Activated CD4-positive, alpha-beta memory T cell treated with anti-CD3 and anti-CD28 coated beads, Interleukin-2, amount 10 ng/mL, durations not matched to agents 7 days and 5 days (primary cell): Measurements from ENCODE around the gene ITGB1. TPM values are rescaled to one million over a fixed set of nuclear protein-coding genes. Genes with fewer than 3 reads are reported as not detected.
"Not testable (repeated sequence)": the region's sequence is repeated elsewhere in the genome, so short reads cannot be mapped to it uniquely, and the experiment has no call there.

Experiments used
- CTCF ChIA-PET: fragments of 350-600 bp; sonication (Branson Sonifier 250); formaldehyde crosslinking; loops from one replicate; lab custom pipeline; 2021; ENCODE audit warnings: antibody characterized with exemption, inconsistent platforms; lab: Charles Lee
- POLR2A ChIA-PET: fragments of 350-600 bp; sonication (Branson Sonifier 250); formaldehyde crosslinking; loops from one replicate; lab custom pipeline; 2021; ENCODE audit warnings: antibody characterized with exemption; lab: Charles Lee
- DNase-seq: peaks from one replicate; pipeline ENCODE4 v3.0.0-alpha.2; 2020
- H3K27ac Mint-ChIP-seq: one replicate; pipeline ENCODE4 v1.8.0; 2021; ENCODE audit warnings: mild to moderate bottlenecking, mixed read lengths
- H3K27me3 Mint-ChIP-seq: one replicate; pipeline ENCODE4 v1.8.0; 2021; ENCODE audit warnings: mixed read lengths
- H3K36me3 Mint-ChIP-seq: one replicate; pipeline ENCODE4 v1.8.0; 2021; ENCODE audit warnings: low read depth, mixed read lengths
- H3K4me1 Mint-ChIP-seq: one replicate; pipeline ENCODE4 v1.8.0; 2021; ENCODE audit warnings: mixed read lengths
- H3K4me3 Mint-ChIP-seq: one replicate; pipeline ENCODE4 v1.8.0; 2021; ENCODE audit warnings: mild to moderate bottlenecking, mixed read lengths
- H3K9me3 Mint-ChIP-seq: one replicate; pipeline ENCODE4 v1.8.0; 2021; ENCODE audit warnings: mixed read lengths
- total RNA-seq, 2 experiments: library from RNA; stranded (reverse); gene quantifications; one replicate each; pipeline ENCODE4 v1.2.3, GENCODE V29; 2021

The ITGB1 gene
- total RNA-seq, 2 experiments from 2014 or later: 233 to 242 TPM

DNA sequence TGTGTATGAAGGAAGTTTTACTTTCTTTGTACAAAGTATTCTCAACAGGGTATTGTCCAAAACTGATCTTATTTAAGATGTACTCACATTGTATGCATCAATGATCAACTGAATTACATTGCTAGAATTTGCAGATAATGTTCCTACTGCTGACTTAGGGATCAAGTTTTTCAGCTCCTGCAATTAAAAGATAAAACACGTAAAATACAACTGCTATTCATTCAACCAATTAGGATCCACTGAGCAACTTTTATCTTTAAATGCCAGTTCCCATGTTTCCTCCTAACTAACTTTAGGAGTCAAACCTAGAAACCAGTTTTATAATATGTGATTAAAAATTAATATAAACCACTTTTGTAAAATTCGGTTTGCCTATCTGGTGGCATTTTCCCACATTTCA, 35.9 kb downstream of the ITGB1 start:
- no peaks in the 10 kb centered on the region for H3K27me3 Mint-ChIP-seq
- H3K27ac Mint-ChIP-seq: no peak overlapping the region
- peaks cover 26% of the 10 kb centered on the region for H3K4me1 Mint-ChIP-seq
- DNase-seq: no peak
- ChIA-PET CTCF (no interaction called here), POLR2A (no interaction called here)
- H3K4me3 Mint-ChIP-seq: no peak overlapping the region
- H3K9me3 Mint-ChIP-seq: peaks cover 10% of the 10 kb centered on the region
- H3K36me3 Mint-ChIP-seq: peaks cover 78% of the 10 kb centered on the region

DNA sequence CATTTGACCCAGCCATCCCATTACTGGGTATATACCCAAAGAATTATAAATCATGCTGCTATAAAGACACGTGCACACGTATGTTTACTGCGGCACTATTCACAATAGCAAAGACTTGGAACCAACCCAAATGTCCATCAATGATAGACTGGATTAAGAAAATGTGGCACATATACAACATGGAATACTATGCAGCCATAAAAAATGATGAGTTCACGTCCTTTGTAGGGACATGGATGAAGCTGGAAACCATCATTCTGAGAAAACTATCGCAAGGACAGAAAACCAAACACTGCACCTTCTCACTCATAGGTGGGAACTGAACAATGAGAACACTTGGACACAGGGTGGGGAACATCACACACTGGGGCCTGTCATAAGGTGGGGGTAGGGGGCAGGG, 40.2 kb downstream of the ITGB1 start:
- H3K4me3 Mint-ChIP-seq, H3K27ac Mint-ChIP-seq, H3K9me3 Mint-ChIP-seq, DNase-seq, H3K27me3 Mint-ChIP-seq, CTCF ChIA-PET, POLR2A ChIA-PET: not testable (repeated sequence)
- peaks cover 84% of the 10 kb centered on the region for H3K36me3 Mint-ChIP-seq
- peaks cover 13% of the 10 kb centered on the region for H3K4me1 Mint-ChIP-seq

DNA sequence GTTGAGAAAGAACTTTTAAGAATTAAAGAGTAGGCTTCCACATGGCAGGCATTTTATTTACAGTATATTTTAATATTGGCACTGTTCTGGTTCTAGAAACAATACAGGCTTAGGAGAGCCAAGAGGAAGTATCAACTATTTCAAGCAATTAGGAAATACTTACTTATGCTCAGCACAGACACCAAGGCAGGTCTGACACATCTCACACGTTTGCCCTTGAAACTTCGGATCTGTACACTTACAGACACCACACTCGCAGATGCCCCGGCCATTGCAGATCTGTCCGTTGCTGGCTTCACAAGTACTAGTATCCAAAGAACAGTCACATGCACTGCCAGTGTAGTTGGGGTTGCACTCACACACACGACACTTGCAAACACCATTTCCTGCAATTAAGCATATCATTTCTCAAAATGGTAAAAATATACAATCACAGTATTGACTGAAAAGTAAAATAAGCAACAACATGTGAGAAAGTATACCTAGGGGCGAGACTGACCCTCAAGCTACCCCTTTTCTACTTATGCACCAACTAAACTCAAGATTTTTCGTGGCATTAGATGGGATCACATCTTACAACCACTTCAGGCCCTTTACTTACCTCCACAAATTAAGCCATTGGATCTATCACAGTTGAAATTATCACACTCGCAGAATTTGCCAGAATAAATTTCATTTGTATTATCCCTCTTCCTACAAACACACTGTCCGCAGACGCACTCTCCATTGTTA, 46.6 kb downstream of the ITGB1 start:
- POLR2A ChIA-PET: interaction anchor here (0.8 kb wide), 1 partner anchor 98 kb away, joined by 4 read pairs; no protein-coding TSS in a partner anchor
- peaks cover 8% of the 10 kb centered on the region for H3K4me1 Mint-ChIP-seq
- CTCF ChIA-PET: no interaction called here

DNA sequence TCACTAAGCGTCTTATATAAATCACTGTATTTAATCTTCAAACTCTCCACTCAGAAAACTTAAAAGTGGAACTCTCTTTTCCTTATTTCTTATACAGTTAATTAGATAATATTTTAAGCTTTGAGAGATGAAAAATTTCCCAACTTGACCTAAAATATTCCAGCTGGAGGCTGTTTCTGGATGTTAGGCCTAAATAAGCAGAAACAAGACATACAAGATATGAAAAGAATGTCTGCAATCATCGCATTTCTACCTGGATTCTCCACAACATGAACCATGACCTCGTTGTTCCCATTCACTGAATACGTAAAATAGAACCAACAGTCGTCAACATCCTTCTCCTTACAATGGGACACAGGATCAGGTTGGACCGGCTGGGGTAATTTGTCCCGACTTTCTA, 48.1 kb downstream of the ITGB1 start:
- H3K36me3 Mint-ChIP-seq: peaks cover 72% of the 10 kb centered on the region
- H3K9me3 Mint-ChIP-seq, H3K27me3 Mint-ChIP-seq, H3K27ac Mint-ChIP-seq, CTCF ChIA-PET, H3K4me1 Mint-ChIP-seq, H3K4me3 Mint-ChIP-seq, DNase-seq, POLR2A ChIA-PET: not testable (repeated sequence)

More for the DNA sequence above, 46.6 kb downstream of the ITGB1 start:
- no peak overlapping the region for H3K27ac Mint-ChIP-seq
- H3K9me3 Mint-ChIP-seq: no peaks in the 10 kb centered on the region
- no peaks in the 10 kb centered on the region for H3K27me3 Mint-ChIP-seq
- H3K36me3 Mint-ChIP-seq: peaks cover 74% of the 10 kb centered on the region
- no peak for DNase-seq
- H3K4me3 Mint-ChIP-seq: no peak overlapping the region

DNA sequence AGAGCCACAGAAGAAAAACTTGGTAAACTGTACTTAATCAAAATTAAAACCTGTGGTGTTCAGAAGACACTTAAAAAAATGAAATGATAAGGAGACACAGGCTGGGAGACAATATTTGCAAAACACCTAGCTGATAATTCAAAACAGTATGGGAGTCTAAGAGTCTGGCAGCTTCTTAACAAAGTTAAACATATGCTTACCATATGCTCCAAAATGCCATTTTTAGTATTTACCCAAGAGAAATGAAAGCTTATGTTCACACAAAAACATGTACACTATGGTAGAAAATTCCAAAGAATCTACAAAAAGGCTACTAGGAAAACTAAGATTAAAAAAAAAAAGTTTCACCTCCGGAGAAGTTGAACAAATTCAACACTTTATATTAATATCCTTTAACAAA, 48.6 kb downstream of the ITGB1 start:
- Mint-ChIP-seq H3K9me3 (no peaks in the 10 kb centered on the region), H3K4me3 (no peak overlapping the region), H3K27me3 (no peaks in the 10 kb centered on the region), H3K36me3 (peaks cover 67% of the 10 kb centered on the region), H3K27ac (no peak overlapping the region), H3K4me1 (peaks cover 6% of the 10 kb centered on the region)
- POLR2A ChIA-PET: interaction anchor here (1.1 kb wide), 1 partner anchor 22 kb away, joined by 3 read pairs; no protein-coding TSS in a partner anchor
- CTCF ChIA-PET: no interaction called here
- DNase-seq: no peak

DNA sequence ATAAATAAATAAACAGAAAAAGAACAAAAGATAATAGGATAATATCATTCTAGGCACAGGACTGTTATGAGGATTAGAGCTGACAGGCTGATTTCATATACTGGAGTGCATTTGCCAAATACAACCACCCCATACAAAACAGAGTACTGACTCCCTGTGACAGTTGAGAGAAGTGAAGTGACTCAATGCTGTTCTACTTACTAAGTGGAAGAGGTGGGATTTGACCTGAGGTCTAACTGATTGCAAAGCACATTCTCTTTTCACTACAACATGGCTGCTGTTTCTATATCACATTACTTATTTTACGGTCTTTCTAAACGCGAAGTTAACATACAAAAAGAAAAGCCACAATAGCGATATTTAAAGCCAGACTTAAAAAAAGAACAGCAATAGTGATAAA, 51.4 kb downstream of the ITGB1 start:
- H3K4me3 Mint-ChIP-seq: no peak overlapping the region
- ChIA-PET POLR2A (no interaction called here), CTCF (no interaction called here)
- H3K27me3 Mint-ChIP-seq: no peaks in the 10 kb centered on the region
- no peak overlapping the region for H3K27ac Mint-ChIP-seq
- H3K36me3 Mint-ChIP-seq: peaks cover 61% of the 10 kb centered on the region
- DNase-seq: no peak
- no peaks in the 10 kb centered on the region for H3K9me3 Mint-ChIP-seq
- H3K4me1 Mint-ChIP-seq: peaks cover 6% of the 10 kb centered on the region

DNA sequence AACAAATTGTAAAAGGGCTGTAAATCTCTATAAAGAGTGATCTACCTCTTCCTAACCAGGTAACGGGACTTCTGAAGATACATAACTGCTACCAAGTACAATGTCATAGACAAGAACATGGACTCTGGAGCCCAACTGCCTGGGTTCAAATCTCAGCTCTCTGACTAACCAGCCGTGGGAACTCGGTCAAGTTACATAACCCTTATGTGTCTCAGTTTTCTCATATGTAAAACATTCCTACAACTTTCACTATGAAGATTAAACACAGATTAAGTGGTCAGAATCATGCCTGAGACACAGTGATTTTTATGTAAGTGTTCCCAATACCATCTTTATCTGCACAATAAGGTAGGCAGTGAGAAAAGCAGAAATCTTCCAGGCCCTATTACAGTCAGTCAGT, 52.6 kb downstream of the ITGB1 start:
- POLR2A ChIA-PET: no interaction called here
- no peaks in the 10 kb centered on the region for H3K27me3 Mint-ChIP-seq
- CTCF ChIA-PET: no interaction called here
- H3K4me1 Mint-ChIP-seq: peaks cover 6% of the 10 kb centered on the region
- no peaks in the 10 kb centered on the region for H3K9me3 Mint-ChIP-seq
- DNase-seq: no peak
- H3K36me3 Mint-ChIP-seq: peaks cover 55% of the 10 kb centered on the region
- H3K4me3 Mint-ChIP-seq: no peak overlapping the region
- H3K27ac Mint-ChIP-seq: no peak overlapping the region

DNA sequence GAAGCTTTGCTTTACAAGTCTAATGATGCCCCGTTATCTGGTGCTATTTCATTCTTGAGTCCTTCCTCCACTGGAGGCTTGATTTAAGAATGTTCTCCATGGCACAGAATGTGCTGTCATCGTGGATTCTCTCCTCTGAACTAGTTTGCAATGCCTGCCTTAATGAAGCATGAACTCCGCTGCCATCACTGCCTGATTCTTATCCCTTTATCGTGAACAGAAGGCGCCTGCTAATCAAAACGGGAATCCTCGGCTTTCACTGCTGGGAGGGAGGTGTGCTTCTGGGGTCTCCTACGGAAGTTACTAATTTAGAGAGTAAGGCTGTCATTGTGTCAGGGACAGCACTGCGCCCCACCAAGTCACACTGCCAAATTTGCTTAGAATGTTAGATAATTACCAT, 56.2 kb downstream of the ITGB1 start:
- no peak overlapping the region for H3K27ac Mint-ChIP-seq
- H3K4me3 Mint-ChIP-seq: no peak overlapping the region
- DNase-seq: no peak
- H3K27me3 Mint-ChIP-seq: no peaks in the 10 kb centered on the region
- peaks cover 3% of the 10 kb centered on the region for H3K4me1 Mint-ChIP-seq
- CTCF ChIA-PET: no interaction called here
- no peaks in the 10 kb centered on the region for H3K9me3 Mint-ChIP-seq
- POLR2A ChIA-PET: no interaction called here
- peaks cover 64% of the 10 kb centered on the region for H3K36me3 Mint-ChIP-seq

DNA sequence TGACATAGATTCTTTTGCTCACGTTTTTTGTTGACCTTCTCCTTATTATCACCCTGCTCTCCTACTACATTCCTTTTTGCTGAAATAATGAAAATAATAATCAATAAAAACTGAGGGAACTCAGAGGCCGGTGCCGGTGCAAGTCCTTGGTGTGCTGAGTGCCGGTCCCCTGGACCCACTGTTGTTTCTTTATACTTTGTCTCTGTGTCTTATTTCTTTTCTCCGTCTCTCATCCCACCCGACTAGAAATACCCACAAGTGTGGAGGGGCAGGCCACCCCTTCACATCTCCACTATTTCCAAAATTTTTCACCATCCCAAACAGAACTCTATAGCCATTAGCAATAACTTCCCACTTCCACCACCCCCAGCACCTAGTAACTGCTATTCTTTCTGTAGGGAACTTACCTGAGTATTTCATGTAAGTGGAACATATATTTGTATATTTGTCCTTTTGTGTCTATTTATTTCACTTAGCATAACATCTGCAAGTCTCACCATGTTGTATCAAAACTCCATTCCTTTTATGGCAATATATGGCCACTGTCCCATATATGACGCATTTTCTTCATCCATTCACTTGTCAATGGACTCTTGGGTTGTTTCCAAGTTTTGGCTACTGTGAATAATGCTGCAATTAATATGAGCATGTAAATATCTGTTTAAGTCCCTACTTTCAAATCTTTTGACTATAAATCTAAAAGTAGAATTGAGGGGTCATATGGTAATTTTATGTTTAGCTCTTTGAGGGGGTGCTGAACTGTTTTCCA, 62.6 kb downstream of the ITGB1 start:
- peaks cover 53% of the 10 kb centered on the region for H3K36me3 Mint-ChIP-seq
- H3K9me3 Mint-ChIP-seq, H3K4me1 Mint-ChIP-seq, POLR2A ChIA-PET, H3K27ac Mint-ChIP-seq, CTCF ChIA-PET, H3K4me3 Mint-ChIP-seq, DNase-seq, H3K27me3 Mint-ChIP-seq: not testable (repeated sequence)

DNA sequence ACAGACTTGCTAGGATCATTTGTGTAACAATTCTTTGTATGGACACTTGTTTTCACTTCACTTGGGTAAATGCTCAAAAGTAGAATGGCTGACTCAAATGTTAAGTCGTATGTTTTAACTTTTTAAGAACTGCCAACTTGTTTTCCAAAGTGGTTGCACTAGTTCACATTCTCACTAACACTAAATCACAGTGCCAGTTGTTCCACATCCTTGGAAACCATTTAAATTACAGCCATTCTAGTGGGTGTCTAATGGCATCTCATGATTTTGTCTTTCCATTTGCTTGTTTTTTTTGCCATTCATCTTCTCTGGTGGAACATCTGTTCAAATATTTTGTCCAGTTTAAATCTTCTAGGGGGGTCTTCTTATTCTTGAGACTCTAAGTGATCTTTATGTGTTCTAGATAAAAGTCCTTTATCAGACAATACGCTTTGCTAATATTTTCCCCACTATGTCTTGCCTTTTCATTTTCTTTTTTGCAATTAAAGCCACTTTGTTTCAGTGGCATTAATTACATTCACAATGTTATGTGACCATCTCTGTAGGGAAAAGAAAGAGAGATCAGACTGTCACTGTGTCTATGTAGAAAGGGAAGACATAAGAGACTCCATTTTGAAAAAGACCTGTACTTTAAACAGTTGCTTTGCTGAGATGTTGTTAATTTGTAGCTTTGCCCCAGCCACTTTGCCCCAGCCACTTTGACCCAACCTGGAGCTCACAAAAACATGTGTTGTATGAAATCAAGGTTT, 63.9 kb downstream of the ITGB1 start:
- ChIA-PET CTCF (no interaction called here), POLR2A (no interaction called here)
- no peak for DNase-seq
- Mint-ChIP-seq H3K4me3 (no peak overlapping the region), H3K27ac (no peak overlapping the region), H3K27me3 (no peaks in the 10 kb centered on the region), H3K36me3 (peaks cover 42% of the 10 kb centered on the region), H3K9me3 (no peaks in the 10 kb centered on the region), H3K4me1 (peaks cover 6% of the 10 kb centered on the region)

DNA sequence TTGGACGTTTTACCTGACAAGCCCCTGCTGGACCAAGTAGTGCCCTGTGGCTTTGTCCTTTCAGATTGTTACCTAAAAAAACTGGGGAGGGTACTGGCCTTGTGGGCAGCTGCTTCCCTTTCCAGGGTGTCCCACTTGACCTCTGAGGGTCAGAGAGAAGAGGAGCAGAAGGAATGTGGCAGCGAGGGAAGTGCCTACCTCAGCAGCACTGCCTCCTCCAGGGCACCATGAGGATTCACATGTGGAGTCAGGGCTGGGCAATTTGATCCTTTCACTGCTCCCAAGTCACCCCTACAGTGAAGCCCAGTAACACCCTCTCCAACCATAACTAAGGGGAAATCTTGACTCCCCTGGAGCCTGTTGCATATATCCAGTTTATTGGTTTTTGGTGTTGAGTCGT, 64.6 kb downstream of the ITGB1 start:
- POLR2A ChIA-PET: interaction anchor here (0.6 kb wide), 1 partner anchor 216 kb away, joined by 3 read pairs; no protein-coding TSS in a partner anchor
- Mint-ChIP-seq H3K4me1 (peaks cover 6% of the 10 kb centered on the region), H3K27me3 (no peaks in the 10 kb centered on the region), H3K9me3 (no peaks in the 10 kb centered on the region), H3K36me3 (peaks cover 36% of the 10 kb centered on the region), H3K4me3 (no peak overlapping the region), H3K27ac (no peak overlapping the region)
- DNase-seq: no peak
- CTCF ChIA-PET: no interaction called here

DNA sequence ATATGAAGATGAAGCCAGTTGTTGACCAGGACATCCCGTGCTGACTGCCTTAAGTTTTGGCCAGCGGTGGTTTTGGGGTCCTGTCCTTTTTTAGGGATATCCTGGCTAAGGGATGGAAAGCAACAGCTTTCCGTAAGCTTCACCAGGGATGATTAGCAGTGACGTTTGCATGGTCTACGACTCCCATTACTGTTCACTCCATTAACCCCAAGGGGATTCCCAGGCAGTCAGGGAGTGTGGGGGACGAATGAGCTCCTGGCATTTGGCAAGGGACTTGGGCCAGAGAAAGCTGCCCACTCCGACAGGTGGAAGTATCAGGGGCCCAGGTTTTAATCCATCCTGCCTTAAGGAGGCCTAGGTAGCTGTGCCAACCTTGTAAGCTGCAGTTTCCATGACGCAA, 66.8 kb downstream of the ITGB1 start:
- ChIA-PET CTCF (no interaction called here), POLR2A (interaction anchor here (0.6 kb wide), 1 partner anchor 295 kb away, joined by 3 read pairs; no protein-coding TSS in a partner anchor)
- no peak for DNase-seq
- peaks cover 15% of the 10 kb centered on the region for H3K36me3 Mint-ChIP-seq
- H3K4me1 Mint-ChIP-seq: peaks cover 6% of the 10 kb centered on the region
- H3K9me3 Mint-ChIP-seq: no peaks in the 10 kb centered on the region
- no peak overlapping the region for H3K27ac Mint-ChIP-seq
- no peak overlapping the region for H3K4me3 Mint-ChIP-seq
- H3K27me3 Mint-ChIP-seq: no peaks in the 10 kb centered on the region

DNA sequence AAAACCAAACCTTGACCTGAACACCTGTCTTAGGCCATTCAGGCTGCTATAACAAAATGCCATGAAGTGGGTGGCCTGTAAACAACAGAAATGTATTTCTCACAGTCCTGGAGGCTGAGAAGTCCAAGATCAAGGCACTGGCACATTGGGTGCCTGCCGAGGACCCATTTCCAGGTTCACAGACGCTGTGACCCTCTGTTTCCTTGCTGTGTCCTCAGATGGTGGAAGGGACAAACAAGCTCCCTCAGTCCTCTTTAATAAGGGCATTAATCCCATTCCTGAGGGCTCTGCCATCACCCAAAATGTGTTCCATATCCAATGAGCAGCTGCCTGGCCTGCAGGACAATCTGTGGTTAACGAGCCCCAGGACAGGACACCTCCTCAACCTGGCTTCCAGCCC, 67.6 kb downstream of the ITGB1 start:
- no peaks in the 10 kb centered on the region for H3K9me3 Mint-ChIP-seq
- peaks cover 7% of the 10 kb centered on the region for H3K36me3 Mint-ChIP-seq
- H3K27ac Mint-ChIP-seq: no peak overlapping the region
- CTCF ChIA-PET: no interaction called here
- H3K27me3 Mint-ChIP-seq: no peaks in the 10 kb centered on the region
- no peak for DNase-seq
- POLR2A ChIA-PET: no interaction called here
- H3K4me1 Mint-ChIP-seq: peaks cover 6% of the 10 kb centered on the region
- H3K4me3 Mint-ChIP-seq: no peak overlapping the region
